Activated CD4-positive, CD25-positive, alpha-beta regulatory T cell treated with anti-CD3 and anti-CD28 coated beads, Interleukin-2, amount 50 U/mL, for 72 hours (primary cell): Measurements from ENCODE around the gene AMH.
"Not testable (repeated sequence)": the region's sequence is repeated elsewhere in the genome, so short reads cannot be mapped to it uniquely, and the experiment has no call there.

Experiments
- DNase-seq: peaks from one replicate; pipeline ENCODE4 v3.0.0; 2021

The AMH gene

GRCh38 chr19:2249010-2249866 lies at the start of gene AMH:
Gene AMH, plus strand, starts transcription at chr19:2249323. Its CDS starts 10 bp downstream, at chr19:2249333.
- no peak for DNase-seq

GRCh38 chr19:2199861-2200623 lies 49.1 kb upstream of the AMH start:
- no peak for DNase-seq

DNA sequence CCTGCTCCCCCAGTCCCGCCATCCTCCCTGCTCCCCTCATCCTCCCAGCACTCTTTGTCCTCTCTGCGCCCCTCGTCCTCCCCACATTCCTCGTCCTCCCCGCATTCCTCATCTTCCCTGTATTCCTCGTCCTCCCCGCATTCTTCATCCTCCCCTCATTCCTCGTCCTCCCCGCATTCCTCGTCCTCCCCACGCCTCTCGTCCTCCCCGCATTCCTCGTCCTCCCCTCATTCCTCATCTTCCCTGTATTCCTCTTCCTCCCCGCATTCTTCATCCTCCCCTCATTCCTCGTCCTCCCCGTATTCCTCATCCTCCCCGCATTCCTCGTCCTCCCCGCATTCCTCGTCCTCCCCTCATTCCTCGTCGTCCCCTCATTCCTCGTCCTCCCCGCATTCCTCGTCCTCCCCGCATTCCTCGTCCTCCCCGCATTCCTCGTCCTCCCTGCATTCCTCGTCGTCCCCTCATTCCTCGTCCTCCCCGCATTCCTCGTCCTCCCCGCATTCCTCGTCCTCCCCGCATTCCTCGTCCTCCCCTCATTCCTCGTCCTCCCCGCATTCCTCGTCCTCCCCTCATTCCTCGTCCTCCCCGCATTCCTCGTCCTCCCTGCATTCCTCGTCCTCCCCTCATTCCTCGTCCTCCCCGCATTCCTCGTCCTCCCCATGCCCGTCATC lies 48.4 kb upstream of the AMH start:
- not testable (repeated sequence) for DNase-seq

DNA sequence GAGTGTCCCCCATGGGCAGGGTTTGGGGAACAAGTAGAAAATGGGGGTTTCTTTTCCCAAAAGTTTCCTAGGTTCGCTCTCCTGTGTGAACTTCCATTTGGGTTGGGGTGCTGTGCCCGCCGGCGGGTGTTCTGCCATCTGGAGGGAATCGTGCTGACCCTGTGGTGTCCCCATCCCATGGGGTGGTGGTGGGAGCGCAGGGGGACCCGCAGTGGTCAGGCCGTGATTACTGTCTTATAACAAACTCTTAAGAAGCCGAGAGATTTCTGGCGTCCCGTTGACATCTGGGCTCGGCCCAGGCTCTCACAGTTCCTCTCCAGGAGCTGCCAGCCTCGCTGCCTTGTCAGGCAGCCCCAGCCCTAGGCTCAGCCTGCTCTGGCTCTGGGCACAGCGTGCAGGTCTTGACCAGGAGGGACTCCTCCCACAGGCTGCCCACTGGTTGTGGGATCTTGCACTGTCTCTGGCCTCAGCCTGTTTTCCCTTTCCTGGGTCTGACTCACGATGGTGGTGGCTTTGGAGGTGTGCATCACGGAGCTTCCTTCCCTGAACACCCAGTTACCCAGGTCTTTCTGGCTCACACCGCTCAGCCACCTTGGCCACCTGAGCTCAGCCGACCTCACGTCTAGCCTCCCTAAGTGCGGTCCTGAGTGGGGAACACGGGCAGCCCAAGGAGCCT lies 47.5 kb upstream of the AMH start:
- no peak for DNase-seq

DNA sequence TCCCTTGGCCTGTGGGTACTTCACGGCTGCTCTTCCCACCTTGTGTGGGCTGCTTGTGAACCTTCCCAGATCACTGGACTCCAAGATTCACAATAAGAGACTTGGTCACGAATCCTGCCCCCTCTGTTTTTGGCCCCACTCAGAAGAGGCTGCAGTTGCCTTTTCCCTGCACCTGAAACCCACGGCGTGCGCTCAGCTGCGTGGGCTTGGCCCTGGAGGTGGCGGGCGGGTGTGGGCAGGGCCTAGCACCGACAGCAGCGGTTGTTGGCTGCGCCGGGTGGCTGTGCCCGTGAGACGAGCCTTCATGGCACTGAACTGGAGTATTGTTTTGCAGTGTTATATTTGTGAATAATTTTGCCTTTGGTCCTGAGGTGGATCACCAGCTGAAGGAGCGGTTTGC lies 46.8 kb upstream of the AMH start:
- no peak for DNase-seq

- no peak for DNase-seq
Measured at GRCh38 chr19:2207008-2207407, 42.1 kb upstream of the AMH start.

- no peak for DNase-seq
Measured at GRCh38 chr19:2207991-2208860, 40.9 kb upstream of the AMH start.

- no peak for DNase-seq
Measured at GRCh38 chr19:2208975-2209374, 40.1 kb upstream of the AMH start.

DNA sequence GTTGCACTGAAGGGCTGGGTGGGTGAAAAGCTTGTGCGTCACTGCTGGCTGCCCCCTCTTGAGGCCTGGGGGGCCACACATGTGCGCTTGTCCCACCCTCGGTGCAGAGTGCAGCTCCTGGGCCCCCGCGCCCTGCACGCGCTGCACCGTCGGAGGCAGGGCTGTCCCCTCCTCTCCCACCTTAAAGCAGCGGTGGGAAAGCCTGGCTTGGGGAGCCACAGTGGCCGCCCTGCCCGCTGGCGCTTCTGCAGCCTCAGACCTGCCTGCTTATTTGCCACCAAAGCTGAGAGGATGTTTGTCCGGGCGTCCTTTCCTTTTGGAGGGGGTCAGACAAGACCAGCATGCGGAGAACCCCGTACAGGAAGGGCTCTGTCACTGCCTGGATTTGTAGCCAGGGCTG lies 39.7 kb upstream of the AMH start:
- no peak for DNase-seq

DNA sequence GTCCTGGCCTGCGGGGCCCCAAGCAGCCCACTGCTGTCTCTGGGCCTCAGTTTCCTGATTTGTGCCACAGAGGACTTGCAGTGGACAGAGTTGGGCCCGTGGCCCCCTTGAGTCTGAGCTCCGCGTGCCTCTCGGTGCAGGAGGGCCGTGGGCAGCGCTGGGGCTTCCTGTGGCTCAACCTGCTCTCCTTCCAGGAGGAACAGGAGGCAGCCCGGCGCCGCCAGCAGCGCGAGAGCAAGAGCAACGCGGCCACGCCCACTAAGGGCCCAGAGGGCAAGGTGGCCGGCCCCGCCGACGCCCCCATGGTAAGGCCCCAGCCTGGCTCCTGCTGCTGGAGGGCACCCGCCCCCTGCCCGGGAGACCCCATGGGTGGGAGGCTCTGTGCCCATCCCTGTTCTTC lies 38.9 kb upstream of the AMH start:
- DNase-seq, result no peak

- no peak for DNase-seq
Measured at GRCh38 chr19:2210987-2211740, 38.0 kb upstream of the AMH start.

- DNase-seq, result no peak
Measured at GRCh38 chr19:2212861-2213711, 36.0 kb upstream of the AMH start.

DNA sequence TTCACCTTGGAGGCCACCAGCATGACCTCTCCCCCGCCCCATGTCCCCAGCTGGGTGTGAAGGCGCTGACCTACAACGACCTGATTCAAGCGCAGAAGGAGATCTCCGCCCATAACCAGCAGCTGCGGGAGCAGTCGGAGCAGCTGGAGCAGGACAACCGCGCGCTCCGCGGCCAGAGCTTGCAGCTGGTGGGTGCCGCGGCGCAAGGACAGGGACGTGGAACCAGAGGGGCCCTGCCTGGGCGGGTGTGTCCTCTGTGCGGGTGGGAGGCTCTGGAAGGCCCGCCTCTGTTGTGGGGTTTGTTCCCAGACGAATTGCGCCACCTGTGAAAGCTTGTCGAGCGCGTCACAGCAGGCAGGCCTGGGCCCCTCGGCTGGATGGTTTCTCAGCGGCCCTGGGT lies 35.3 kb upstream of the AMH start:
- no peak for DNase-seq

DNA sequence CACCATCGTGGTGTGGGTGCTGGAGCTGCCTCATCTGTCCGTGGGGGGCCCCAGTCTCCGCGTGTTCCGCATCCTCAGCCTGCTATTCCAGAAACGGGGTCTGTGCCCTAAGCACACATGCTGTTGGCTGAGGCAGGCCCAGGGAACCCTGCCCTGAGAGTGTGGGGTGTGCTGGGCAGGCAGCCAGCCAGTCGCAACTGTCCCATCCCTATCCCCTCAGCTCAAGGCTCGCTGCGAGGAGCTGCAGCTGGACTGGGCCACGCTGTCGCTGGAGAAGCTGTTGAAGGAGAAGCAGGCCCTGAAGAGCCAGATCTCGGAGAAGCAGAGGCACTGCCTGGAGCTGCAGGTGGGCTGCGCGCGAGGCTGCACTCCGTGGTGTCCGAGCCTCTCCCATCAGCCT lies 34.9 kb upstream of the AMH start:
- no peak for DNase-seq

DNA sequence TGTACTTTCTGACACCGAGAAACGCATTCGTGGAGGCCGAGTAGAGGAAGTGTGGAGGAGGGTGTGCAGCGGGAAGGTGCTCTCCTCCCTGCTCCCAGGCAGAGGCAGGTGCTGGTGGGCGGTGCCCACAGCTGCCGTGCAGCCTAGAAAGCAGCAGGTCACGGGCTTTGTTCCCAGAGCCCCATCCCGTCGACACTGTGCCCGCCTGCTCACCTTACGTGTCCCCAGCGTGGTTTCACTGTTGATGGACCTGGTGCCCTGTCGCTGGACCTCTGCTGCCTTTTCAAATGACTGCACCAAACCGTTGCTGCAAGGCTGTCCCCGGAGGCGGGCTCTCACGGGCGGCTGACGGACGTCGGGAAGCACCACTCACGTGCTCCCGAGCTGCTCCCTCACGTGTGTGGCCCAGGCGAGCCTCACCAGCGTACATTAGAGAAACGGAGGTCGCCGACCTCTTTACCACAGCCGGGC lies 33.8 kb upstream of the AMH start:
- no peak for DNase-seq

- DNase-seq, result no peak
Measured at GRCh38 chr19:2216361-2217225, 32.5 kb upstream of the AMH start.

GRCh38 chr19:2217591-2217990 lies 31.5 kb upstream of the AMH start:
- DNase-seq, result no peak

- no peak for DNase-seq
Measured at GRCh38 chr19:2219726-2220125, 29.4 kb upstream of the AMH start.

- no peak for DNase-seq
Measured at GRCh38 chr19:2221250-2221831, 27.8 kb upstream of the AMH start.
